Measurements from ENCODE around the gene CD36.

Gene CD36

GRCh38 chr7:80679921-80680907 is 41.8 kb downstream of the CD36 start:
- DNase-seq (ENCODE audit: extremely low read depth, insufficient read length), result peak; percentile 18
- TF ChIP-seq, protein P1, sequence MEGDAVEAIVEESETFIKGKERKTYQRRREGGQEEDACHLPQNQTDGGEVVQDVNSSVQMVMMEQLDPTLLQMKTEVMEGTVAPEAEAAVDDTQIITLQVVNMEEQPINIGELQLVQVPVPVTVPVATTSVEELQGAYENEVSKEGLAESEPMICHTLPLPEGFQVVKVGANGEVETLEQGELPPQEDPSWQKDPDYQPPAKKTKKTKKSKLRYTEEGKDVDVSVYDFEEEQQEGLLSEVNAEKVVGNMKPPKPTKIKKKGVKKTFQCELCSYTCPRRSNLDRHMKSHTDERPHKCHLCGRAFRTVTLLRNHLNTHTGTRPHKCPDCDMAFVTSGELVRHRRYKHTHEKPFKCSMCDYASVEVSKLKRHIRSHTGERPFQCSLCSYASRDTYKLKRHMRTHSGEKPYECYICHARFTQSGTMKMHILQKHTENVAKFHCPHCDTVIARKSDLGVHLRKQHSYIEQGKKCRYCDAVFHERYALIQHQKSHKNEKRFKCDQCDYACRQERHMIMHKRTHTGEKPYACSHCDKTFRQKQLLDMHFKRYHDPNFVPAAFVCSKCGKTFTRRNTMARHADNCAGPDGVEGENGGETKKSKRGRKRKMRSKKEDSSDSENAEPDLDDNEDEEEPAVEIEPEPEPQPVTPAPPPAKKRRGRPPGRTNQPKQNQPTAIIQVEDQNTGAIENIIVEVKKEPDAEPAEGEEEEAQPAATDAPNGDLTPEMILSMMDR (IDR thresholded peaks at IDR 0.05; ENCODE audit: insufficient read depth, low read length, poor library complexity, severe bottlenecking), result no peak
- H3K36me3 ChIP-seq (ENCODE audit: control insufficient read depth, insufficient read depth, low read length), result no peaks in the 10 kb centered on the region
- H3K27me3 ChIP-seq (replicated peaks; ENCODE audit: control insufficient read depth, insufficient read depth, low read length), result no peaks in the 10 kb centered on the region
- no peak overlapping the region for H3K4me3 ChIP-seq (replicated peaks; ENCODE audit: low read depth, low read length)

- DNase-seq (ENCODE audit: extremely low read depth, insufficient read length), result no peak
- Histone ChIP-seq H3K4me3 (replicated peaks; ENCODE audit: low read depth, low read length) (no peak overlapping the region), H3K36me3 (ENCODE audit: control insufficient read depth, insufficient read depth, low read length) (no peaks in the 10 kb centered on the region), H3K27me3 (replicated peaks; ENCODE audit: control insufficient read depth, insufficient read depth, low read length) (no peaks in the 10 kb centered on the region)
- TF ChIP-seq, protein P1 (IDR thresholded peaks at IDR 0.05; ENCODE audit: insufficient read depth, low read length, poor library complexity, severe bottlenecking), result peak; percentile 46
Observed at GRCh38 chr7:80681272-80681885, 42.9 kb downstream of the CD36 start.

- Histone ChIP-seq H3K4me3 (replicated peaks; ENCODE audit: low read depth, low read length) (no peak overlapping the region), H3K27me3 (replicated peaks; ENCODE audit: control insufficient read depth, insufficient read depth, low read length) (no peaks in the 10 kb centered on the region), H3K36me3 (ENCODE audit: control insufficient read depth, insufficient read depth, low read length) (no peaks in the 10 kb centered on the region)
- TF ChIP-seq, protein P1 (IDR thresholded peaks at IDR 0.05; ENCODE audit: insufficient read depth, low read length, poor library complexity, severe bottlenecking), result no peak
- no peak for DNase-seq (ENCODE audit: extremely low read depth, insufficient read length)
Observed at GRCh38 chr7:80682744-80683143, 44.3 kb downstream of the CD36 start.

DNA sequence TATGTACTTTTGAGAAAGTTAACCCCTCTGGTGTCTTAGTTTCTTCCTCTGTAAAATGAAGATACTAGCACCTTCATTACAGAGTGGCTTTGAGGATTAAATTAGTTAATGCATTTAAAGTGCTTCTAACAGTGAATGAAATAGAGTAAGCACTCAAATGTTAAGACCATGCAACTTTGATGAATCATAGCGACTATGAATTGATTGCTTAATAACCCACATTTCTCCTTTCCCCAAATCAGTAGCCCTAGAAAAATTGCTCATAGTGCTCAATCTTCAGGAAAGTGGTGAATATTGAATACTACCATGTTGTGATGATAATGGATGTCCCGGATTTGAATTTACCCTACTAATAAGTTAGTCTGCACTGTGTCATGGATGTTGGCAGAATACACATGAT is 48.1 kb downstream of the CD36 start:
- TF ChIP-seq, protein P1 (IDR thresholded peaks at IDR 0.05; ENCODE audit: insufficient read depth, low read length, poor library complexity, severe bottlenecking), result no peak
- no peaks in the 10 kb centered on the region for H3K36me3 ChIP-seq (ENCODE audit: control insufficient read depth, insufficient read depth, low read length)
- H3K27me3 ChIP-seq (replicated peaks; ENCODE audit: control insufficient read depth, insufficient read depth, low read length), result no peaks in the 10 kb centered on the region
- no peak overlapping the region for H3K4me3 ChIP-seq (replicated peaks; ENCODE audit: low read depth, low read length)
- no peak for DNase-seq (ENCODE audit: extremely low read depth, insufficient read length)

DNA sequence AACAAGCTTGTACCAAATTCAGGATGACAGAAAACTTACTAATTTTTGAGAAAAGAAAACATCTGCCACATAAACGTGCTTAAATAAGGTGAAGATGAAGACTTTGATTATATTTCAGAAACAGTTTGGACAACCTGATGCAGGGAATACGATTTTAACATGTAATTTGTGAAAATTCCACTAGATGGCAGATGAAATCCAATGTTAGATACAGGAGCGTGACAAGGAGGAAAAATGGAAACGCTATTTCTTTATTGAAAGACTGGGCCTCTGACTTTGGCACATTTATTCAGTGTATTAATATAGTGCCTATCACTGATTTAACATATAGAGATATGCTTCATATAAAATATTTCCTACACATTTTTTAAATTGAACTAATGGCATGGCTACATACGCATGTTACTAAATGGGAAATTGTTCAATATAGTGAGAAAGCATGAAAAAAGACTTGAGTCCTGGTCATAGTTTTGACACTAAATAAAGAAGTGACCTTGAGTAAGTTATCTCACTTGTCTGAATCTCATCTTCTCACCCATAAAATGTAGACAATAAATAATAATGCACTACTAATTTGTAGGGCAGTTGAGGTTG is 60.7 kb downstream of the CD36 start:
- DNase-seq (ENCODE audit: extremely low read depth, insufficient read length), result no peak
- Histone ChIP-seq H3K27me3 (replicated peaks; ENCODE audit: control insufficient read depth, insufficient read depth, low read length) (no peaks in the 10 kb centered on the region), H3K4me3 (replicated peaks; ENCODE audit: low read depth, low read length) (no peak overlapping the region), H3K36me3 (ENCODE audit: control insufficient read depth, insufficient read depth, low read length) (no peaks in the 10 kb centered on the region)
- TF ChIP-seq, protein P1 (IDR thresholded peaks at IDR 0.05; ENCODE audit: insufficient read depth, low read length, poor library complexity, severe bottlenecking), result peak; percentile 40
